Neutrophil (primary cell): ENCODE measurements around the gene PALM.

ENCODE experiments used
- H3K27ac ChIP-seq: fragments of 200-600 bp; sonication (generic); 2 replicates; pipeline ENCODE4 v1.5.1; 2016; ENCODE audit warnings: mild to moderate bottlenecking, moderate library complexity
- H3K27me3 ChIP-seq: fragments of 200-600 bp; sonication (generic); 2 replicates; pipeline ENCODE4 v1.6.0; 2016; ENCODE audit warnings: mild to moderate bottlenecking
- H3K36me3 ChIP-seq: fragments of 200-600 bp; sonication (generic); 2 replicates; pipeline ENCODE4 v1.5.1; 2017
- H3K4me1 ChIP-seq, 2 experiments: fragments of 200-600 bp in 1 of 2; sonication (generic) in 1 of 2; 1 replicate in 1 of 2; 2 replicates in 1 of 2; pipeline versions ENCODE4 v1.5.1 to v1.6.1; 2013 to 2016; ENCODE audit warnings: low read depth in 1 of 2, low read length in 1 of 2, mild to moderate bottlenecking in 1 of 2, moderate library complexity in 1 of 2; ENCODE audit not compliant: control insufficient read depth in 1 of 2, insufficient read depth in 1 of 2
- H3K4me3 ChIP-seq, 2 experiments: fragments of 200-600 bp in 1 of 2; sonication (generic) in 1 of 2; 1 replicate in 1 of 2; 2 replicates in 1 of 2; pipeline ENCODE4 v1.5.1; 2013 to 2016; ENCODE audit warnings: low read depth in 1 of 2, low read length in 1 of 2, mild to moderate bottlenecking in 1 of 2, moderate library complexity in 1 of 2
- H3K9me3 ChIP-seq: fragments of 200-600 bp; sonication (generic); 2 replicates; pipeline ENCODE4 v1.5.1; 2016
- TF ChIP-seq, protein P1 (sequence below): fragments of 200-600 bp; sonication (generic); IDR thresholded peaks from 2 replicates; pipeline ENCODE4 v1.5.1; 2016; ENCODE audit warnings: antibody characterized with exemption

PALM gene

DNA sequence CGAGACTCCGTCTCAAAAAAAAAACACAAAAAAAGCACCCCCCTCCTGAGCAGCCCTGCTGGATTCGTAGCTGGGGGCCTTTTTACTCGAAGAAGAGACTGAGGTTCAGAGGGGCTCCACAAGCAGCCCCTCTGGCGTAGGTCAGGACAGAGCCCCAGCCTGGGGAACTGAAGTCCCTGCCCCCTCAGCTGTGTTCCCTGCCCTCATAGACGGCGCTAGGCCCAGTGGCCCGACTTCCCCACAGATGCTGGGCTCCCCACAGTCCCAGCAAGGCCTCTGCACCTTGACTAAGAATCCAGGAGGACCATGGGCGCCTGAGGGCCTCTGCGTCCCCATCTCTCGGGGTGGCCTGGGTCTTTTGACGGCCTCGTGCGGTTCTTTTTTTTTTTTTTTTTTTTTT lies 41.1 kb downstream of the PALM start:
- no peaks in the 10 kb centered on the region for H3K36me3 ChIP-seq
- peaks cover 31% of the 10 kb centered on the region for H3K27me3 ChIP-seq
- no peak overlapping the region for H3K27ac ChIP-seq
- TF ChIP-seq, protein P1, sequence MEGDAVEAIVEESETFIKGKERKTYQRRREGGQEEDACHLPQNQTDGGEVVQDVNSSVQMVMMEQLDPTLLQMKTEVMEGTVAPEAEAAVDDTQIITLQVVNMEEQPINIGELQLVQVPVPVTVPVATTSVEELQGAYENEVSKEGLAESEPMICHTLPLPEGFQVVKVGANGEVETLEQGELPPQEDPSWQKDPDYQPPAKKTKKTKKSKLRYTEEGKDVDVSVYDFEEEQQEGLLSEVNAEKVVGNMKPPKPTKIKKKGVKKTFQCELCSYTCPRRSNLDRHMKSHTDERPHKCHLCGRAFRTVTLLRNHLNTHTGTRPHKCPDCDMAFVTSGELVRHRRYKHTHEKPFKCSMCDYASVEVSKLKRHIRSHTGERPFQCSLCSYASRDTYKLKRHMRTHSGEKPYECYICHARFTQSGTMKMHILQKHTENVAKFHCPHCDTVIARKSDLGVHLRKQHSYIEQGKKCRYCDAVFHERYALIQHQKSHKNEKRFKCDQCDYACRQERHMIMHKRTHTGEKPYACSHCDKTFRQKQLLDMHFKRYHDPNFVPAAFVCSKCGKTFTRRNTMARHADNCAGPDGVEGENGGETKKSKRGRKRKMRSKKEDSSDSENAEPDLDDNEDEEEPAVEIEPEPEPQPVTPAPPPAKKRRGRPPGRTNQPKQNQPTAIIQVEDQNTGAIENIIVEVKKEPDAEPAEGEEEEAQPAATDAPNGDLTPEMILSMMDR = no peak
- peaks cover 4% of the 10 kb centered on the region for H3K9me3 ChIP-seq
- H3K4me1 ChIP-seq = no peaks in the 10 kb centered on the region
- H3K4me3 ChIP-seq = no peak overlapping the region

- H3K4me1 ChIP-seq = no peaks in the 10 kb centered on the region
- no peak within 1 kb of the TSS for H3K27ac ChIP-seq
- TF ChIP-seq, protein P1 = no peak
- H3K36me3 ChIP-seq = no peaks in the 10 kb centered on the region
- H3K9me3 ChIP-seq = peaks cover 4% of the 10 kb centered on the region
- peaks cover 31% of the 10 kb centered on the region for H3K27me3 ChIP-seq
- no peak within 1 kb of the TSS for H3K4me3 ChIP-seq
These were observed 42.1 kb downstream of the PALM start, which contains the start of gene MISP for GRCh38 chr19:750640-751423. TSS of gene MISP (plus strand) at chr19:751112. CDS start at chr19:756947, 5,835 bp downstream.

DNA sequence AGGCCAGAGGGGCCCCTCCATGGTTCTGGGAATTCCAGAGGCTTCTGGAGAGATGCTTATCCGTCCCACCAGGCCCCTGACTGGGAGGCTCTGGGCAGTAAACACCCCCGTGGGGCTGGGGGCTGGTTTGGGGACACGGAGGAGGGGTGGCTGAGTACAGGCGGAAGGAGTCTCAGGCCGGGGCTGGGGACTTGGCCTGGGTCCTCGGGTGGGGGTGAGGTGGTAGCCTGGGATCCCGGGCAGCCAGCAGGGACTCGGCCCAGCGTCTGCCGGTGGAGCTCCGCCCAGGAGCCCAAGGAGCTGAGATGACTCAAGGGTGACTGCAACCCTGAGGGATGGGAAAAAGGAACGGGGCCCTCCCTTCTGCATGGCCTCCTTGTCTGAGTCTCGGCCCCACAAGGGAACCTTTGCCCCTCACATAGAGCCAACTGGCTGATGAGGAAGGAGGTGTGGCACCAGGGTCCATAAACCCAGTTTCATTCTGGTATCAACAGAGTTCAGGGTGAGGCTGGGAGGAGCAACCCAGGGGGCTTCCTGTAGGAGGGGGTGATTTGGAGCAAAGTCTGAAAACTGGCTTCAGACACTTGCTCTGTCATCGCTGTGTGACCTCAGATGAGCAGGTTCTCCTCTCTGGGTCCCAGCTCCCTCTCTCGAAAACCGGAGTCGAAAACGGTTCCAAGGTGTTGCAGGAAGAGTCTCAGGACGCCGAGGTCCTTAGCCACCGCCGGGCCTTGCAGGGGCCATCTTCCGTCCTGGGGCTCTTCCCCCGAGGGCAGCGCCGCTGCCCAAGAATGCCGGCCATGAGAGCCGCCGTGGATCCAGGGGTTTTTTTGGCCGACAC lies 43.0 kb downstream of the PALM start:
- no peaks in the 10 kb centered on the region for H3K4me1 ChIP-seq
- peaks cover 31% of the 10 kb centered on the region for H3K27me3 ChIP-seq
- TF ChIP-seq, protein P1 = no peak
- no peak overlapping the region for H3K4me3 ChIP-seq
- H3K36me3 ChIP-seq = no peaks in the 10 kb centered on the region
- H3K9me3 ChIP-seq = peaks cover 4% of the 10 kb centered on the region
- no peak overlapping the region for H3K27ac ChIP-seq

DNA sequence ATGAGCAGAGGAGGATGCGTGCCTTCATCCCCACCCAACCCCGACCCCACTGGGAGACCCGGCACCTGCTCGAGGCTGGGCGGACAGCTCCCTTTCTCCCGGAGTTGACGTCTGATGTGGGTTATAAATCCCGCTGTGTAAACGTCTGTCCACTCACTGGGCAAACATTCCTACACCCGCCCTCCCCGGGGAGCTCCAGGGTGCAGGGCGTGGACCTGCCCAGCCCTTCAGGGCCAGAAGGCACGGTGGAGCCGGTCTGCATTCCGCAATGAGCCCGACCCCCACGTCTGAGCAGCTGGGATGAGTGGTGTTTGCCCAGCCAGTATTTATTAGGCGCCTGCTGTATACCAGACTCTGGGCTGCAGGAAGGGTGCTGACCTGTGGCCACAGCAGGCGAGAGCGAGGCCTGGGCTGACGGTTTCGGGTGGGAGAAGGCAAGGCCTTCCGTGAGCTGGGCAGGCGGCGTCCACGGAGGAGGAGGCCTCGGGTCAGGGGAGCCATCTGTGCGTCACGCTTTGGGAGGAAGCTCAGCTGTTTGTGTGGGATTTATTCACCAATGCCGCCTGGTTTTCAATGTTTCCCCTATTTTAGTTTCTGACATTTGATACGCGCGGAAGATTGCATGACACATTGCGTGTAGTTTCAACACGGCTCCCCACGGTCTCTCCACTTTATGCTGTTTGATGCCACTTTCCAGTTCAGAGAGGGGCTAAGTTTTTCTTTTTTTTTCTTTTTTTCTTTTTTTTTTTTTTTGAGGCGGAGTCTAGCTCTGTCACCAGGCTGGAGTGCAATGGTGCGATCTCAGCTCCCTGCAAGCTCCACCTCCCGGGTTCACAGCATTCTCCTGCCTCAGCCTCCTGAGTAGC lies 44.1 kb downstream of the PALM start:
- Histone ChIP-seq H3K27ac (no peak overlapping the region), H3K27me3 (peaks cover 31% of the 10 kb centered on the region), H3K4me1 (no peaks in the 10 kb centered on the region), H3K36me3 (no peaks in the 10 kb centered on the region), H3K9me3 (no peaks in the 10 kb centered on the region), H3K4me3 (no peak overlapping the region)
- TF ChIP-seq, protein P1 = no peak

GRCh38 chr19:754530-754929 lies 45.8 kb downstream of the PALM start:
- Histone ChIP-seq H3K27me3 (peaks cover 31% of the 10 kb centered on the region), H3K9me3 (no peaks in the 10 kb centered on the region), H3K4me1 (no peaks in the 10 kb centered on the region), H3K4me3 (no peak overlapping the region), H3K36me3 (no peaks in the 10 kb centered on the region), H3K27ac (no peak overlapping the region)
- TF ChIP-seq, protein P1 = no peak
